SK-N-SH (cell line): ENCODE results near the gene CEP112. TPM values are rescaled to one million over a fixed set of nuclear protein-coding genes. Genes with fewer than 3 reads are reported as not detected.

Experiments
- CTCF ChIA-PET: fragments of 300-600, 350-600 bp; formaldehyde crosslinking; extraction: SDS; loops from one replicate; lab custom pipeline; 2021; lab: Yijun Ruan, JAX
- POLR2A ChIA-PET: fragments of 350-600 bp; sonication (Branson Sonifier 250); formaldehyde crosslinking; extraction: SDS; loops from one replicate; lab custom pipeline; 2020; ENCODE audit warnings: antibody characterized with exemption, inconsistent platforms; lab: Yijun Ruan, JAX
- DNase-seq: peaks from one replicate; pipeline ENCODE4 v3.0.0; 2012
- H2AFZ ChIP-seq: fragments of 200-600 bp; sonication (generic); 2 replicates; pipeline ENCODE4 v1.8.1; 2016; ENCODE audit warnings: antibody characterized with exemption, mild to moderate bottlenecking, low read depth
- H3F3A ChIP-seq: fragments of 200-600 bp; sonication (generic); replicated peaks from 2 replicates; pipeline ENCODE3; 2016; ENCODE audit warnings: antibody characterized with exemption, mild to moderate bottlenecking; ENCODE audit not compliant: insufficient read depth
- H3K27ac ChIP-seq, 2 experiments: fragments of 200-500 bp in 1 of 2; fragments of 200-600 bp in 1 of 2; sonication (Bioruptor generic) in 1 of 2; sonication (generic), shearing (Covaris generic) in 1 of 2; 2 replicates each; pipeline versions ENCODE4 v1.5.1 to v1.6.1; 2014 to 2016; ENCODE audit warnings: low read depth in 2 of 2, inconsistent platforms in 1 of 2, low read length in 1 of 2, mild to moderate bottlenecking in 1 of 2, mixed read lengths in 1 of 2
- H3K27me3 ChIP-seq: fragments of 200-600 bp; sonication (generic), shearing (Covaris generic); 2 replicates; pipeline ENCODE4 v1.6.1; 2016; ENCODE audit warnings: mixed run types; ENCODE audit not compliant: insufficient read depth
- H3K36me3 ChIP-seq, 2 experiments: fragments of 200-500 bp in 1 of 2; fragments of 200-600 bp in 1 of 2; sonication (Bioruptor generic) in 1 of 2; sonication (generic) in 1 of 2; replicated peaks in 1 of 2; 2 replicates each; pipeline versions ENCODE3 to v1.5.1; 2014 to 2016; ENCODE audit warnings: low read length in 1 of 2, mild to moderate bottlenecking in 1 of 2; ENCODE audit not compliant: insufficient read depth in 2 of 2, control insufficient read depth in 1 of 2
- H3K4me1 ChIP-seq, 2 experiments: fragments of 200-500 bp in 1 of 2; fragments of 200-600 bp in 1 of 2; sonication (Bioruptor generic) in 1 of 2; sonication (generic), shearing (Covaris generic) in 1 of 2; 2 replicates each; pipeline versions ENCODE4 v1.5.1 to v1.6.1; 2014 to 2016; ENCODE audit warnings: low read depth in 1 of 2, low read length in 1 of 2, mixed run types in 1 of 2; ENCODE audit not compliant: insufficient read depth in 2 of 2, control insufficient read depth in 1 of 2
- H3K4me2 ChIP-seq: fragments of 200-600 bp; sonication (generic), shearing (Covaris generic); 2 replicates; pipeline ENCODE4 v1.6.1; 2017; ENCODE audit warnings: mixed run types
- H3K4me3 ChIP-seq, 2 experiments: fragments of 200-500 bp in 1 of 2; fragments of 200-600 bp in 1 of 2; sonication (Bioruptor generic) in 1 of 2; sonication (generic), shearing (Covaris generic) in 1 of 2; 2 replicates each; pipeline versions ENCODE4 v1.5.1 to v1.8.1; 2014 to 2016; ENCODE audit warnings: low read depth in 2 of 2, inconsistent platforms in 1 of 2, low read length in 1 of 2, mild to moderate bottlenecking in 1 of 2, mixed read lengths in 1 of 2, moderate library complexity in 1 of 2
- H3K79me2 ChIP-seq: fragments of 200-600 bp; sonication (generic); 2 replicates; pipeline ENCODE4 v1.8.1; 2017; ENCODE audit warnings: mild to moderate bottlenecking; ENCODE audit not compliant: insufficient read depth
- H3K9ac ChIP-seq: fragments of 200-600 bp; sonication (generic); 2 replicates; pipeline ENCODE4 v1.6.1; 2017; ENCODE audit warnings: mixed run types
- H3K9me2 ChIP-seq: fragments of 200-600 bp; sonication (generic); 2 replicates; pipeline ENCODE4 v1.6.1; 2017; ENCODE audit warnings: mixed run types
- H3K9me3 ChIP-seq: fragments of 200-600 bp; sonication (generic); 2 replicates; pipeline ENCODE4 v1.6.1; 2017; ENCODE audit warnings: mixed run types, mild to moderate bottlenecking, moderate library complexity
- H4K20me1 ChIP-seq: fragments of 200-600 bp; sonication (generic); 2 replicates; pipeline ENCODE4 v1.6.1; 2017; ENCODE audit warnings: mild to moderate bottlenecking, mixed run types; ENCODE audit not compliant: insufficient read depth
- EZH2phosphoT487 ChIP-seq: fragments of 200-600 bp; sonication (generic); IDR thresholded peaks from 2 replicates; pipeline ENCODE4 v1.6.1; 2017; ENCODE audit warnings: low read depth, mixed run types, mild to moderate bottlenecking, antibody characterized with exemption, moderate library complexity, borderline replicate concordance
- FOXJ3 ChIP-seq: sonication (generic); formaldehyde crosslinking; IDR thresholded peaks from 2 replicates; pipeline ENCODE4 v1.5.1; 2020; ENCODE audit warnings: mild to moderate bottlenecking, missing genetic modification reagents
- FOXM1 ChIP-seq: IDR thresholded peaks from 2 replicates; pipeline ENCODE4 v1.4.0; 2012; ENCODE audit warnings: low read depth, mild to moderate bottlenecking
- GABPA ChIP-seq: IDR thresholded peaks from 2 replicates; pipeline ENCODE4 v1.4.0; 2012; ENCODE audit warnings: low read depth, mild to moderate bottlenecking
- NFIC ChIP-seq: IDR thresholded peaks from 2 replicates; pipeline ENCODE4 v1.4.0; 2012; ENCODE audit warnings: borderline replicate concordance
- NRF1 ChIP-seq: IDR thresholded peaks from 2 replicates; pipeline ENCODE4 v1.6.1; 2012; ENCODE audit warnings: low read depth, mild to moderate bottlenecking, low read length
- whole genome bisulfite sequencing: methylation state at CpG from one replicate; pipeline ENCODE4 v1.1.6; 2017; ENCODE audit warnings: low lambda C conversion rate; 5-methylcytosine and 5-hydroxymethylcytosine counted together
- polyA plus RNA-seq, 3 experiments: library from polyadenylated mRNA; depleted of rRNA; stranded (reverse); fragments of >200 nt; gene quantifications; 2 replicates each; pipeline ENCODE4 v1.2.3, GENCODE V29; 2012
- TF ChIP-seq, protein P1 (sequence below): IDR thresholded peaks from 2 replicates; pipeline ENCODE4 v1.4.0; 2012; ENCODE audit warnings: low read depth, borderline replicate concordance
- TF ChIP-seq, protein P2 (sequence below): fragments of 200-600 bp; sonication (generic); IDR thresholded peaks from 2 replicates; pipeline ENCODE4 v1.6.1; 2017; ENCODE audit warnings: antibody characterized with exemption, mild to moderate bottlenecking, moderate library complexity

The CEP112 gene
- polyA plus RNA-seq, 1 of the 3 experiments (the other 2 are of a cell fraction): 7.9 TPM

- TF ChIP-seq NRF1 (no peak), FOXJ3 (CRISPR knock-in tag) (no peak)
These were observed 41.2 kb downstream of the CEP112 start (continued) for GRCh38 chr17:66150708-66151107.

GRCh38 chr17:66149562-66149961 lies 42.4 kb downstream of the CEP112 start:
- POLR2A ChIA-PET: no interaction called here

GRCh38 chr17:66146394-66146793 lies 45.5 kb downstream of the CEP112 start:
- Histone ChIP-seq H3F3A (no peaks in the 10 kb centered on the region), H3K9me2 (no peaks in the 10 kb centered on the region), H3K9ac (no peak overlapping the region), H4K20me1 (no peaks in the 10 kb centered on the region), H3K4me3 (no peak overlapping the region), H3K27ac (no peak overlapping the region), H3K79me2 (no peaks in the 10 kb centered on the region), H3K9me3 (no peaks in the 10 kb centered on the region), H3K36me3 (peaks cover 0 to 55% of the 10 kb centered on the region in 2 experiments), H3K4me1 (no peaks in the 10 kb centered on the region), H3K4me2 (no peak overlapping the region), H3K27me3 (no peaks in the 10 kb centered on the region), H2AFZ (no peak overlapping the region)
- DNase-seq: no peak
- ChIA-PET CTCF (interaction anchor here (0.6 kb wide), 1 partner anchor 1206 kb away, joined by 3 read pairs; no protein-coding TSS in a partner anchor), POLR2A (no interaction called here)
- TF ChIP-seq GABPA (no peak), FOXM1 (no peak), EZH2phosphoT487 (no peak)
- 97% methylated on average over 4 of the region's 4 CpGs for WGBS

More at GRCh38 chr17:66149562-66149961, 42.4 kb downstream of the CEP112 start:
- CTCF ChIA-PET: no interaction called here
- Histone ChIP-seq H3K4me2 (no peak overlapping the region), H3K9ac (no peak overlapping the region), H3K4me3 (no peak overlapping the region), H3K9me3 (no peaks in the 10 kb centered on the region), H3K27ac (no peak overlapping the region), H3F3A (no peaks in the 10 kb centered on the region), H2AFZ (no peak overlapping the region), H3K79me2 (no peaks in the 10 kb centered on the region), H3K36me3 (peaks cover 0 to 38% of the 10 kb centered on the region in 2 experiments), H3K27me3 (no peaks in the 10 kb centered on the region), H3K4me1 (no peaks in the 10 kb centered on the region), H3K9me2 (no peaks in the 10 kb centered on the region), H4K20me1 (no peaks in the 10 kb centered on the region)
- TF ChIP-seq, protein P1, sequence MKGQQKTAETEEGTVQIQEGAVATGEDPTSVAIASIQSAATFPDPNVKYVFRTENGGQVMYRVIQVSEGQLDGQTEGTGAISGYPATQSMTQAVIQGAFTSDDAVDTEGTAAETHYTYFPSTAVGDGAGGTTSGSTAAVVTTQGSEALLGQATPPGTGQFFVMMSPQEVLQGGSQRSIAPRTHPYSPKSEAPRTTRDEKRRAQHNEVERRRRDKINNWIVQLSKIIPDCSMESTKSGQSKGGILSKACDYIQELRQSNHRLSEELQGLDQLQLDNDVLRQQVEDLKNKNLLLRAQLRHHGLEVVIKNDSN: no peak
- no peak for TF ChIP-seq NFIC
- TF ChIP-seq, protein P2, sequence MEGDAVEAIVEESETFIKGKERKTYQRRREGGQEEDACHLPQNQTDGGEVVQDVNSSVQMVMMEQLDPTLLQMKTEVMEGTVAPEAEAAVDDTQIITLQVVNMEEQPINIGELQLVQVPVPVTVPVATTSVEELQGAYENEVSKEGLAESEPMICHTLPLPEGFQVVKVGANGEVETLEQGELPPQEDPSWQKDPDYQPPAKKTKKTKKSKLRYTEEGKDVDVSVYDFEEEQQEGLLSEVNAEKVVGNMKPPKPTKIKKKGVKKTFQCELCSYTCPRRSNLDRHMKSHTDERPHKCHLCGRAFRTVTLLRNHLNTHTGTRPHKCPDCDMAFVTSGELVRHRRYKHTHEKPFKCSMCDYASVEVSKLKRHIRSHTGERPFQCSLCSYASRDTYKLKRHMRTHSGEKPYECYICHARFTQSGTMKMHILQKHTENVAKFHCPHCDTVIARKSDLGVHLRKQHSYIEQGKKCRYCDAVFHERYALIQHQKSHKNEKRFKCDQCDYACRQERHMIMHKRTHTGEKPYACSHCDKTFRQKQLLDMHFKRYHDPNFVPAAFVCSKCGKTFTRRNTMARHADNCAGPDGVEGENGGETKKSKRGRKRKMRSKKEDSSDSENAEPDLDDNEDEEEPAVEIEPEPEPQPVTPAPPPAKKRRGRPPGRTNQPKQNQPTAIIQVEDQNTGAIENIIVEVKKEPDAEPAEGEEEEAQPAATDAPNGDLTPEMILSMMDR: no peak
- DNase-seq: no peak
